ENCODE data around the gene PELI3. TPM values are rescaled to one million over a fixed set of nuclear protein-coding genes. Genes with fewer than 3 reads are reported as not detected.
"Not testable (repeated sequence)": the region's sequence is repeated elsewhere in the genome, so short reads cannot be mapped to it uniquely, and the experiment has no call there.

Gene PELI3
- total RNA-seq, 1 donor from 2014 or later, result 15.3 TPM

- peaks cover 31% of the 10 kb centered on the region for H3K4me1 Mint-ChIP-seq (ENCODE audit: low read depth)
- H3K27ac Mint-ChIP-seq, result no peak overlapping the region
- no peak for DNase-seq (ENCODE audit: low spot score)
- no peaks in the 10 kb centered on the region for H3K9me3 Mint-ChIP-seq
- intact Hi-C loops (cut with micrococcal nuclease), result no loop called here
- no peaks in the 10 kb centered on the region for H3K27me3 Mint-ChIP-seq (ENCODE audit: insufficient read depth)
- H3K4me3 Mint-ChIP-seq, result no peak overlapping the region
- H3K36me3 Mint-ChIP-seq (ENCODE audit: low read depth), result no peaks in the 10 kb centered on the region
These were observed 11.9 kb upstream of the PELI3 start for GRCh38 chr11:66454828-66455227.

GRCh38 chr11:66457826-66458225 is 8.9 kb upstream of the PELI3 start:
- H3K36me3 Mint-ChIP-seq (ENCODE audit: low read depth), result peaks cover 4% of the 10 kb centered on the region
- peaks cover 37% of the 10 kb centered on the region for H3K4me1 Mint-ChIP-seq (ENCODE audit: low read depth)
- no peak for DNase-seq (ENCODE audit: low spot score)
- intact Hi-C loops (cut with micrococcal nuclease), result no loop called here
- H3K4me3 Mint-ChIP-seq, result no peak overlapping the region
- H3K27me3 Mint-ChIP-seq (ENCODE audit: insufficient read depth), result no peaks in the 10 kb centered on the region
- peaks cover 13% of the 10 kb centered on the region for H3K9me3 Mint-ChIP-seq
- H3K27ac Mint-ChIP-seq, result no peak overlapping the region

DNA sequence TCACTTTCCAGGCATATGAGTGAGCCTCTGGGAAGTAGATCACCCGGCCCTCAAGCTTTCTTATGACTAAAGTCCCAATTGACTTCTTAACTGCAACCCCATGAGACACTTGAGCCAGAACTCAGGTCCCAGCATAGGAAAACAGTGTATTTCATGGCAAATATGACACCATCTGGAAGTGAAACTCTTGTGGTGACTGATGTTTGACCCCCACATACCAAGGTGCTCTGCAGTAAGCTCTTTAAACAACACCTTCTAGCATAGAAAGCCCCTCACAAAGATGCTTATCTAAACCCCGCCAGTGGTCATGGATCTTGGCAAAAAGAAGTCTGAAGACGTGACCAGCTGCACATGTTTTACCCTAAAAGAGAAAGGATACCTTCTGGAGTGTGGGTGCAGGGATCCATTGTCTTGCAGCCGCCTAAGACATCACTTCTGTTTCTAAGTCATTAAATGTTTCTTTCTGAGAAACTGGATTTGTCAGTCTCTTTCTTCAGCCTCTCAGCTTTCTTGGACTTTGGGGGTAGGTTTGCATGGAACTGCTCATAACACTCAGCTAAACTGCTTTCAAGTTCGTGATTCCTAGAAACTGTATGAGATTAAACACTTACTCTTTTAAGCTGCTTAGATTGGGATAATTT is 7.4 kb upstream of the PELI3 start:
- Mint-ChIP-seq H3K36me3 (ENCODE audit: low read depth) (peaks cover 6% of the 10 kb centered on the region), H3K27me3 (ENCODE audit: insufficient read depth) (no peaks in the 10 kb centered on the region), H3K27ac (peak overlapping the region; percentile 58), H3K9me3 (peaks cover 18% of the 10 kb centered on the region), H3K4me1 (ENCODE audit: low read depth) (peaks cover 36% of the 10 kb centered on the region), H3K4me3 (peak overlapping the region; percentile 7)
- DNase-seq (ENCODE audit: low spot score), result no peak
- intact Hi-C loops (cut with micrococcal nuclease), result no loop called here

DNA sequence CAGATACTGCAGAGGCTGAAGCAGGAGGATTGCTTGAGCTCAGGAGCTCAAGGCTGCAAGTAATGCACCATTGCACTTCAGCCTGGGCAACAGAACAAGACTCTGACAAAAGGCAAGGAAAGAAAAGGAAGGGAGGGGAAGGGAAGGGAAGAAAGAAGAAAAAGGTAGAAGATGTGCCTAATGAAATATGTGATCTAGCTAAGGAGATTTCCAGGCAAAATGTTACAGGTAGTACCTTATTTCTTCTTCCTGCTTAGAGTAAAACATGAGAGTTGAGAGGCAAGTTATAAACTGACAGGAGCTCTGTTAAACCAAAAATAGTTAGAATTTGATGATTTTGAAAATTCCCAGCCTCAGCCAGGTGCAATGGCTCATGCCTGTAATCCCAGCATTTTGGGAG is 4.7 kb upstream of the PELI3 start:
- Mint-ChIP-seq H3K4me3 (no peak overlapping the region), H3K36me3 (ENCODE audit: low read depth) (peaks cover 6% of the 10 kb centered on the region), H3K27ac (no peak overlapping the region), H3K4me1 (ENCODE audit: low read depth) (peaks cover 35% of the 10 kb centered on the region), H3K27me3 (ENCODE audit: insufficient read depth) (no peaks in the 10 kb centered on the region), H3K9me3 (peaks cover 18% of the 10 kb centered on the region)
- no peak for DNase-seq (ENCODE audit: low spot score)
- intact Hi-C loops (cut with micrococcal nuclease), result no loop called here

- Mint-ChIP-seq H3K4me3 (no peak overlapping the region), H3K27ac (peak overlapping the region; percentile 4), H3K9me3 (peaks cover 18% of the 10 kb centered on the region), H3K27me3 (ENCODE audit: insufficient read depth) (no peaks in the 10 kb centered on the region), H3K4me1 (ENCODE audit: low read depth) (peaks cover 35% of the 10 kb centered on the region), H3K36me3 (ENCODE audit: low read depth) (peaks cover 6% of the 10 kb centered on the region)
- intact Hi-C loops (cut with micrococcal nuclease), result no loop called here
- no peak for DNase-seq (ENCODE audit: low spot score)
These were observed 3.8 kb upstream of the PELI3 start for GRCh38 chr11:66462911-66463310.

GRCh38 chr11:66464116-66464515 is 2.6 kb upstream of the PELI3 start:
- H3K27me3 Mint-ChIP-seq (ENCODE audit: insufficient read depth); DNase-seq (ENCODE audit: low spot score); intact Hi-C loops (cut with micrococcal nuclease); H3K27ac Mint-ChIP-seq; H3K4me3 Mint-ChIP-seq; H3K36me3 Mint-ChIP-seq (ENCODE audit: low read depth): not testable (repeated sequence)
- Mint-ChIP-seq H3K9me3 (peaks cover 18% of the 10 kb centered on the region), H3K4me1 (ENCODE audit: low read depth) (peaks cover 33% of the 10 kb centered on the region)

GRCh38 chr11:66464916-66465315 is 1.8 kb upstream of the PELI3 start:
- no peak overlapping the region for H3K27ac Mint-ChIP-seq
- H3K4me3 Mint-ChIP-seq, result no peak overlapping the region
- no peaks in the 10 kb centered on the region for H3K27me3 Mint-ChIP-seq (ENCODE audit: insufficient read depth)
- peaks cover 28% of the 10 kb centered on the region for H3K4me1 Mint-ChIP-seq (ENCODE audit: low read depth)
- intact Hi-C loops (cut with micrococcal nuclease), result loop anchor here (5.0 kb wide), 1 partner anchor 152 kb away; the partner anchor contains the start of gene RBM14
- DNase-seq (ENCODE audit: low spot score), result no peak
- peaks cover 18% of the 10 kb centered on the region for H3K9me3 Mint-ChIP-seq
- H3K36me3 Mint-ChIP-seq (ENCODE audit: low read depth), result peaks cover 6% of the 10 kb centered on the region

DNA sequence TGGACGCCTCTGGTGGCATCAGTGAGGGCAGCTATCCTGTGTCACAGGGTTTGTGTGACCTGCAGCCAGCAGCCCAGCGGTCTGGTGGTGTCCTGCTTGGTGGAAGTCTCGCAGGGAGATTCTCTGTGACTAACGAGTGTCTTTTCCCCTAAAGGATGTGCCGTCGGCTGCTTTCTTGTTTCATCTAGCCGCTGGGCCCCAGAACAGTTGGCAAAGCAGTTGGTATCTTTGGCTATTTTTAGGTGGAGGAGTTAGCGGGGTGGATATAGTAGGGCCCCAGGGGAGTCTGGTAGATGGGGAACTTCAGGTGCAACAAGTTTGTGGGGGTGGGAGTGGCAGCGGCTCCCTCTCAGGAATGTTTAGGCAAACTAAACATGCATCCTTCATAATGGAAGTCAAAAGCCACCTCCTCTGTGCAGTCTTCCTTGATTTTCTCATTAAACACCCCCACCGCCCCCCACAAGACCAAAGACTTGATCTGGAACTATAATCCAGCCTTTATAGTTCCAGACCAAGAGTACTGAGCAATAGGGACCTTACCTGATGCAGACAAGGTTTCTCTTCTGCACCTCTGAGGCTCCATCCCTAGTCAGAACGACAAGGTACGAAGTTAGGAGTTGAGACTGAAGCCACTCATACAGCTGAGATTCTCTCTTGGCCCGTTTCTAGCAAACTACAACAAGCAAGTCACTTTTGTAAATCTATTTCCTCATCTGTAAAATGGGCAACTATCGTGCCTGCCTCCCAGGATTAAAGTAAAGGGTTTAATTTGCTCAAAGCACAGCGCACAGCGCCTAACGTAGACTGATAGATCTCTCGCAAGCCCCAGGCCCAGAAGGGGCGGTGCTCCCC is 1.1 kb upstream of the PELI3 start:
- H3K4me1 Mint-ChIP-seq (ENCODE audit: low read depth), result peaks cover 28% of the 10 kb centered on the region
- H3K4me3 Mint-ChIP-seq, result peak overlapping the region; percentile 88
- peaks cover 9% of the 10 kb centered on the region for H3K36me3 Mint-ChIP-seq (ENCODE audit: low read depth)
- peak overlapping the region; percentile 18 for H3K27ac Mint-ChIP-seq
- no peak for DNase-seq (ENCODE audit: low spot score)
- no peaks in the 10 kb centered on the region for H3K27me3 Mint-ChIP-seq (ENCODE audit: insufficient read depth)
- intact Hi-C loops (cut with micrococcal nuclease), result loop anchor here (1.0 to 5.0 kb wide), 10 partner anchors 15 to 377 kb away; partner anchors contain the start of genes ACTN3, BBS1, DPP3 and RBM14
- H3K9me3 Mint-ChIP-seq, result peaks cover 18% of the 10 kb centered on the region

GRCh38 chr11:66467034-66467659 is 442 bp downstream of the PELI3 start:
- H3K27ac Mint-ChIP-seq, result peak overlapping the region; percentile 88
- no peaks in the 10 kb centered on the region for H3K27me3 Mint-ChIP-seq (ENCODE audit: insufficient read depth)
- peaks cover 7% of the 10 kb centered on the region for H3K36me3 Mint-ChIP-seq (ENCODE audit: low read depth)
- DNase-seq (ENCODE audit: low spot score), result no peak
- peak overlapping the region; percentile 94 for H3K4me3 Mint-ChIP-seq
- intact Hi-C loops (cut with micrococcal nuclease), result loop anchor here (2.0 to 5.0 kb wide), 3 partner anchors 44 to 376 kb away; partner anchors contain the start of genes BBS1, RBM14 and RCE1
- H3K9me3 Mint-ChIP-seq, result peaks cover 10% of the 10 kb centered on the region
- H3K4me1 Mint-ChIP-seq (ENCODE audit: low read depth), result peaks cover 28% of the 10 kb centered on the region

GRCh38 chr11:66467756-66468155 is 1.1 kb downstream of the PELI3 start:
- intact Hi-C loops (cut with micrococcal nuclease), result loop anchor here (2.0 to 5.0 kb wide), 3 partner anchors 43 to 375 kb away; partner anchors contain the start of genes BBS1, RBM14 and RCE1
- H3K27me3 Mint-ChIP-seq (ENCODE audit: insufficient read depth), result no peaks in the 10 kb centered on the region
- H3K4me1 Mint-ChIP-seq (ENCODE audit: low read depth), result peaks cover 22% of the 10 kb centered on the region
- no peak for DNase-seq (ENCODE audit: low spot score)
- peaks cover 6% of the 10 kb centered on the region for H3K9me3 Mint-ChIP-seq
- peak overlapping the region; percentile 88 for H3K27ac Mint-ChIP-seq
- peaks cover 9% of the 10 kb centered on the region for H3K36me3 Mint-ChIP-seq (ENCODE audit: low read depth)
- peak overlapping the region; percentile 94 for H3K4me3 Mint-ChIP-seq

DNA sequence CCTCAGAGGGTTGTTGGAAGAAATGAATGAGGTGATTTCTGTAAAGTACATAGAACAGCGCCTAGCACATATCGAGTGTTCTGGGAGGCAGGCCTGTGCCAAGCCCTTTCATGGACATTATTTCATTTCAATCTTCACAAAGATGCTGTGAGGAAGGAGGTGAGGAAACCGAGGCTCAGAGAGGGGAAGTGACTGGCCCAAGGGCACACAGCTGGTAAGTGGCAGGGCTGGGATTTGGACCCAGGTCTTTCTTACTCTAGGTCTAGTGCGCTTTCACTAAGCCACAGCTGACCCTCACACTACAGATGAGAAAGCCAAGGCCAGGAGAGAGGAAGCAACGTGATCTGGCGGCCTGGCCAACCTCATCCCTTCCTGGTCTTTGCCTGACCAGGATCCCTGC is 2.0 kb downstream of the PELI3 start:
- Mint-ChIP-seq H3K27me3 (ENCODE audit: insufficient read depth) (no peaks in the 10 kb centered on the region), H3K27ac (peak overlapping the region; percentile 12), H3K4me3 (peak overlapping the region; percentile 94), H3K4me1 (ENCODE audit: low read depth) (peaks cover 15% of the 10 kb centered on the region), H3K9me3 (no peaks in the 10 kb centered on the region), H3K36me3 (ENCODE audit: low read depth) (peaks cover 7% of the 10 kb centered on the region)
- intact Hi-C loops (cut with micrococcal nuclease), result loop anchor here (5.0 kb wide), 1 partner anchor 149 kb away; the partner anchor contains the start of gene RBM14
- DNase-seq (ENCODE audit: low spot score), result no peak

- intact Hi-C loops (cut with micrococcal nuclease), result loop anchor here (5.0 kb wide), 1 partner anchor 148 kb away; the partner anchor contains the start of gene RBM14
- no peak overlapping the region for H3K4me3 Mint-ChIP-seq
- no peaks in the 10 kb centered on the region for H3K9me3 Mint-ChIP-seq
- no peak overlapping the region for H3K27ac Mint-ChIP-seq
- H3K27me3 Mint-ChIP-seq (ENCODE audit: insufficient read depth), result no peaks in the 10 kb centered on the region
- H3K4me1 Mint-ChIP-seq (ENCODE audit: low read depth), result peaks cover 15% of the 10 kb centered on the region
- H3K36me3 Mint-ChIP-seq (ENCODE audit: low read depth), result peaks cover 7% of the 10 kb centered on the region
- no peak for DNase-seq (ENCODE audit: low spot score)
These were observed 2.7 kb downstream of the PELI3 start for GRCh38 chr11:66469441-66469840.
